ENCODE data around the gene ADAM19. TPM values are rescaled to one million over a fixed set of nuclear protein-coding genes. Genes with fewer than 3 reads are reported as not detected.

Gene ADAM19
- total and polyA plus RNA-seq, 2 of the 4 experiments (the other 2 are of a cell fraction), result 35.5 to 49.2 TPM

DNA sequence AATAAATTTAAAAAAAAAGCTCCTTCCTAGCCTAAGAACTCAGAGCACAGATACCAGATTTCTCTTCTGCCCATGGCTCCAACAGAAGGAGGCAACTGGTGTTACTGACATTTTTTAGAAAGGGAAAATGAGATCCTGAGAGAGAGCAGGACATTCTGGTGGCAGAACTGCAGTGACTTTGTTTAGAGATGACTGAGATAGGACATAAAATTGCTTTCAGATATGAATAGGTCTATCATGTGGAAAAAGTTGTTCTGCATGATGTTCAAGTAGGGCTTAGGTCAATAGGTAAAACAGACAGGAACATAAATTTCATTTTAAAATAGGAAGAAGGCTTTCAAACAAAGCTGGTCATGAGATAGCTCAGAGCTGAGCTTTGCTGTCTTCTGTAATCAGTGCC lies 66.0 kb downstream of the ADAM19 start:
- ATAC-seq (ENCODE audit: low read depth) (no peak), DNase-seq (no peak)
- Histone ChIP-seq H2AFZ (replicated peaks; ENCODE audit: low read length, poor library complexity) (no peak overlapping the region), H2BK5ac (ENCODE audit: low read depth, low read length, poor library complexity, severe bottlenecking) (peak overlapping the region; percentile 38), H2BK20ac (ENCODE audit: low read depth, low read length) (no peak overlapping the region; the same call in 1 of the 2 replicates), H3K27me3 (ENCODE audit: control insufficient read depth, insufficient read depth, low read length) (no peaks in the 10 kb centered on the region), H3K4me3 (ENCODE audit: insufficient read depth, low read depth, low read length) (no peak overlapping the region), H3K9me1 (ENCODE audit: insufficient read depth, low read length) (peaks cover 30% of the 10 kb centered on the region), H3K27ac (ENCODE audit: insufficient read depth, low read length) (no peak overlapping the region), H3K4me1 (ENCODE audit: control insufficient read depth, insufficient read depth, low read length) (peaks cover 25% of the 10 kb centered on the region), H3K56ac (ENCODE audit: extremely low read depth, insufficient read depth, low read length) (no peak overlapping the region), H2AK5ac (ENCODE audit: low read depth, low read length) (peak overlapping the region; percentile 49; the same call in 1 of the 2 replicates), H4K5ac (ENCODE audit: low read depth, low read length) (no peak overlapping the region), H2BK120ac (ENCODE audit: low read depth, low read length) (no peak overlapping the region), H3K14ac (replicated peaks; ENCODE audit: low read depth, low read length) (no peak overlapping the region; the same call in 1 of the 2 replicates), H3K36me3 (ENCODE audit: control insufficient read depth, insufficient read depth, low read length) (peaks cover 22% of the 10 kb centered on the region), H4K20me1 (ENCODE audit: insufficient read depth, low read length) (peaks cover 9% of the 10 kb centered on the region), H3K9ac (ENCODE audit: low read depth, low read length) (no peak overlapping the region), H3K18ac (ENCODE audit: low read depth, low read length) (0 out of 2 replicates have a peak overlapping the region, but pooled peaks have one; percentile 25), H3K23ac (ENCODE audit: low read depth, low read length) (no peak overlapping the region), H3K79me1 (ENCODE audit: low read depth in 1 of 2, low read length in 2 of 2) (peaks cover 31 to 61% of the 10 kb centered on the region in 2 experiments), H2AK9ac (replicated peaks; ENCODE audit: low read depth, low read length, poor library complexity) (no peak overlapping the region), H2BK15ac (ENCODE audit: low read depth, low read length) (no peak overlapping the region; the same call in 2 of the 3 replicates), H3K9me3 (ENCODE audit: control insufficient read depth, insufficient read depth, low read length) (no peaks in the 10 kb centered on the region), H4K8ac (ENCODE audit: low read depth in 2 of 2, low read length in 2 of 2) (no peak overlapping the region), H4K91ac (ENCODE audit: insufficient read depth, low read depth, low read length) (no peak overlapping the region), H3K4me2 (ENCODE audit: low read depth, low read length) (no peak overlapping the region), H3K4ac (ENCODE audit: low read depth, low read length) (no peak overlapping the region)
- POLR2A ChIA-PET (ENCODE audit: unreplicated experiment), result interaction anchor here (0.6 kb wide), 1 partner anchor 140 kb away, joined by 3 read pairs; no protein-coding TSS in a partner anchor
- intact Hi-C loops (cut with micrococcal nuclease), result loop anchor here (10.0 kb wide), 1 partner anchor 205 kb away; no protein-coding TSS in a partner anchor
- dilution Hi-C loops (cut with HindIII; ENCODE audit: low sequenced_read_pairs, unreplicated experiment), result no loop called here
- CTCF ChIA-PET, result interaction anchor here (0.6 kb wide), 1 partner anchor 91 kb away, joined by 3 read pairs; no protein-coding TSS in a partner anchor
- no peak for TF ChIP-seq BHLHE40 (IDR thresholded peaks at IDR 0.05; ENCODE audit: low read depth, low read length)
- TF ChIP-seq, protein P1, sequence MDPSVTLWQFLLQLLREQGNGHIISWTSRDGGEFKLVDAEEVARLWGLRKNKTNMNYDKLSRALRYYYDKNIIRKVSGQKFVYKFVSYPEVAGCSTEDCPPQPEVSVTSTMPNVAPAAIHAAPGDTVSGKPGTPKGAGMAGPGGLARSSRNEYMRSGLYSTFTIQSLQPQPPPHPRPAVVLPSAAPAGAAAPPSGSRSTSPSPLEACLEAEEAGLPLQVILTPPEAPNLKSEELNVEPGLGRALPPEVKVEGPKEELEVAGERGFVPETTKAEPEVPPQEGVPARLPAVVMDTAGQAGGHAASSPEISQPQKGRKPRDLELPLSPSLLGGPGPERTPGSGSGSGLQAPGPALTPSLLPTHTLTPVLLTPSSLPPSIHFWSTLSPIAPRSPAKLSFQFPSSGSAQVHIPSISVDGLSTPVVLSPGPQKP (IDR thresholded peaks at IDR 0.05; ENCODE audit: borderline replicate concordance, low read depth, low read length), result no peak
- TF ChIP-seq, protein P2, sequence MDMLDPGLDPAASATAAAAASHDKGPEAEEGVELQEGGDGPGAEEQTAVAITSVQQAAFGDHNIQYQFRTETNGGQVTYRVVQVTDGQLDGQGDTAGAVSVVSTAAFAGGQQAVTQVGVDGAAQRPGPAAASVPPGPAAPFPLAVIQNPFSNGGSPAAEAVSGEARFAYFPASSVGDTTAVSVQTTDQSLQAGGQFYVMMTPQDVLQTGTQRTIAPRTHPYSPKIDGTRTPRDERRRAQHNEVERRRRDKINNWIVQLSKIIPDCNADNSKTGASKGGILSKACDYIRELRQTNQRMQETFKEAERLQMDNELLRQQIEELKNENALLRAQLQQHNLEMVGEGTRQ (IDR thresholded peaks at IDR 0.05; ENCODE audit: low read depth, low read length), result no peak
- no peak for TF ChIP-seq MAFK (IDR thresholded peaks at IDR 0.05; ENCODE audit: low read depth, low read length)
- no peak for TF ChIP-seq CEBPB (IDR thresholded peaks at IDR 0.05; ENCODE audit: low read depth, low read length)
- no peak for TF ChIP-seq RAD21 (IDR thresholded peaks at IDR 0.05; ENCODE audit: low read length)
- no peak for TF ChIP-seq SMC3 (IDR thresholded peaks at IDR 0.05; ENCODE audit: low read depth, low read length)
- TF ChIP-seq POLR2A (IDR thresholded peaks at IDR 0.05; ENCODE audit: low read depth, low read length), result no peak
- TF ChIP-seq RFX5 (IDR thresholded peaks at IDR 0.05; ENCODE audit: low read depth, low read length), result no peak
- TF ChIP-seq CHD1 (IDR thresholded peaks at IDR 0.05; ENCODE audit: low read depth, low read length), result no peak
- TF ChIP-seq, protein P3, sequence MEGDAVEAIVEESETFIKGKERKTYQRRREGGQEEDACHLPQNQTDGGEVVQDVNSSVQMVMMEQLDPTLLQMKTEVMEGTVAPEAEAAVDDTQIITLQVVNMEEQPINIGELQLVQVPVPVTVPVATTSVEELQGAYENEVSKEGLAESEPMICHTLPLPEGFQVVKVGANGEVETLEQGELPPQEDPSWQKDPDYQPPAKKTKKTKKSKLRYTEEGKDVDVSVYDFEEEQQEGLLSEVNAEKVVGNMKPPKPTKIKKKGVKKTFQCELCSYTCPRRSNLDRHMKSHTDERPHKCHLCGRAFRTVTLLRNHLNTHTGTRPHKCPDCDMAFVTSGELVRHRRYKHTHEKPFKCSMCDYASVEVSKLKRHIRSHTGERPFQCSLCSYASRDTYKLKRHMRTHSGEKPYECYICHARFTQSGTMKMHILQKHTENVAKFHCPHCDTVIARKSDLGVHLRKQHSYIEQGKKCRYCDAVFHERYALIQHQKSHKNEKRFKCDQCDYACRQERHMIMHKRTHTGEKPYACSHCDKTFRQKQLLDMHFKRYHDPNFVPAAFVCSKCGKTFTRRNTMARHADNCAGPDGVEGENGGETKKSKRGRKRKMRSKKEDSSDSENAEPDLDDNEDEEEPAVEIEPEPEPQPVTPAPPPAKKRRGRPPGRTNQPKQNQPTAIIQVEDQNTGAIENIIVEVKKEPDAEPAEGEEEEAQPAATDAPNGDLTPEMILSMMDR (conservative IDR thresholded peaks at IDR 0.05; ENCODE audit: low read depth, low read length), result no peak
- no peak for TF ChIP-seq NFE2L2 (IDR thresholded peaks at IDR 0.05; ENCODE audit: low read depth, low read length)
- in situ Hi-C loops (cut with MboI; ENCODE audit: low sequenced_read_pairs), result loop anchor here (10.0 kb wide), 1 partner anchor 205 kb away; no protein-coding TSS in a partner anchor
- no TSS peak for BruUV-seq (replicated peaks)
